IPS-18c (cell line): ENCODE data around the gene WDR44.

Experiments
- H3K4me3 ChIP-seq: 2 replicates; pipeline ENCODE4 v1.7.0; 2013; ENCODE audit warnings: low read depth, mild to moderate bottlenecking, low read length, moderate library complexity; ENCODE audit not compliant: insufficient read depth
- H3K9me3 ChIP-seq: one replicate; pipeline ENCODE4 v1.6.1; 2013; ENCODE audit warnings: mild to moderate bottlenecking, low read length, moderate library complexity; ENCODE audit not compliant: control insufficient read depth, insufficient read depth

The WDR44 gene

DNA sequence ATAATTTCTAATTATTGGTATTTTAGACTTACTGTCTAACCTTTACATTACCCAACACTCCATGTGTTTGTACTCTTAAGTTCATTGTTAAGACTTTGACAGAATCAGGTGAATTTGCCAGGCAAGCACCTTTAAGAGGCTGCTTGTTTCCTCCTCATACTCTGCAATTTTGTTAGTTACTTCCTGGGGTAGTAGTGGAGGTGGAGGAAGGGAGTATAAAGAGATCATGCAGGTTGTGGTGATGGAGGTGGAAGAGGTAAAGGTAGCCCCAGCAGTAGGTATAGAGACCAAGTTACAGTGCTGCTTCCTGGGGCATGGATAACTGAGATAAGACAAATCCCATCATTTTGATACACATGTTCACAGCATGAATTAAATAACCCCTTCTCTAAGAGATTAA is 6.7 kb downstream of the WDR44 start:
- Histone ChIP-seq H3K9me3 (no peaks in the 10 kb centered on the region), H3K4me3 (no peak overlapping the region)

GRCh38 chrX:118353081-118353850 is 7.4 kb downstream of the WDR44 start:
- H3K9me3 ChIP-seq: no peaks in the 10 kb centered on the region
- H3K4me3 ChIP-seq: no peak overlapping the region

GRCh38 chrX:118355225-118355920 is 9.5 kb downstream of the WDR44 start:
- Histone ChIP-seq H3K4me3 (no peak overlapping the region), H3K9me3 (no peaks in the 10 kb centered on the region)

GRCh38 chrX:118356154-118356701 is 10.3 kb downstream of the WDR44 start:
- no peaks in the 10 kb centered on the region for H3K9me3 ChIP-seq
- H3K4me3 ChIP-seq: no peak overlapping the region

DNA sequence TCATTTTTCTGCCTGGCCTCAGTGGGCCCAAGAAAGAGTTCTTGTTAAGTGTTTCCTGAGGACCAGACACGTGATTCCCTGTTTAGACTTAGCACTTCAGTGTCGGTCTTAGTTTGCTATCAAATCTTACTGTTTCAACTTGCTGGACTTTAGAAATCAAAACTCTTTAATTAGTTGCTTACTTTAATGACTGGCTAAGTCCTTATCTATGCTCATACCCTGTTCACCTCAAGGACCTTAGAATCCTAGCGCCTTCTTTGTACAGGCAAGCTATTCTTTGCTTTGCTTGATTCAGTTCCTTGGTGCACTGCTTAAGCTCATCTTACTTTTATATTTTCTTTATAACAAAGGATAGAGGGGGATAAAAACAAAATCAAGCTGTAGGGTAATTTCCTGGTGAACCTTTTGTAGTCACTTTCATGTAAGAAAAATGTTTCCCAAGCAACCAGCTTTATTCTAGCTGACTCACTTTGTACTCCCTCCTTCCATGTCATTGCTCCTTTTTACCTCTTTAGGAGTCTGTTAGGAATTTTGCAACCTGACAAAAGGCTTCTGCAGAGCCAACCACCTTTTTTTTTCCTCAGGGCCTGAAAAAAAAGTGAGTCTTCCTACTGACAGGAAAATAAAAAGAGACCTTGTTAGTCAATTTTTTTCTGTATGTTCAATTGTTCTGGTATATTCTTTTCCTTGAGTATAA is 14.7 kb downstream of the WDR44 start:
- Histone ChIP-seq H3K9me3 (no peaks in the 10 kb centered on the region), H3K4me3 (no peak overlapping the region)

- H3K9me3 ChIP-seq: no peaks in the 10 kb centered on the region
- H3K4me3 ChIP-seq: no peak overlapping the region
Measured at GRCh38 chrX:118364261-118364660, 18.4 kb downstream of the WDR44 start.

- no peaks in the 10 kb centered on the region for H3K9me3 ChIP-seq
- H3K4me3 ChIP-seq: no peak overlapping the region
Measured at GRCh38 chrX:118367338-118367737, 21.4 kb downstream of the WDR44 start.

GRCh38 chrX:118368398-118368797 is 22.5 kb downstream of the WDR44 start:
- H3K9me3 ChIP-seq: peaks cover 5% of the 10 kb centered on the region
- no peak overlapping the region for H3K4me3 ChIP-seq

GRCh38 chrX:118370921-118371624 is 25.2 kb downstream of the WDR44 start:
- H3K4me3 ChIP-seq: no peak overlapping the region
- peaks cover 5% of the 10 kb centered on the region for H3K9me3 ChIP-seq

GRCh38 chrX:118373538-118373937 is 27.6 kb downstream of the WDR44 start:
- no peak overlapping the region for H3K4me3 ChIP-seq
- peaks cover 5% of the 10 kb centered on the region for H3K9me3 ChIP-seq

- Histone ChIP-seq H3K9me3 (peaks cover under 1% of the 10 kb centered on the region), H3K4me3 (no peak overlapping the region)
Measured at GRCh38 chrX:118383120-118383519, 37.2 kb downstream of the WDR44 start.

DNA sequence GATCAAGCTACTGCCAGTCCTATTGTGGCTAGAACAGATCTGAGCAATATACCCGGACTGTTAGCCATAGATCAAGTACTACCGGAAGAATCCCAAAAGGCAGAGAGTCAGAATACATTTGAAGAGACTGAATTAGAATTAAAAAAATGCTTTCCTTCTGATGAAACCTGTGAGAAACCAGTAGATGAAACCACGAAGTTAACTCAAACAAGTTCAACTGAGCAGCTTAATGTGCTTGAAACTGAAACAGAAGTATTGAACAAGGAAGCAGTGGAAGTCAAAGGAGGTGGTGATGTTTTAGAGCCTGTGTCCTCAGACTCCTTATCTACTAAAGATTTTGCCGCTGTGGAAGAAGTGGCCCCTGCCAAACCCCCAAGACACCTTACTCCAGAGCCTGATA is 46.8 kb downstream of the WDR44 start:
- no peak overlapping the region for H3K4me3 ChIP-seq
- peaks cover 2% of the 10 kb centered on the region for H3K9me3 ChIP-seq

DNA sequence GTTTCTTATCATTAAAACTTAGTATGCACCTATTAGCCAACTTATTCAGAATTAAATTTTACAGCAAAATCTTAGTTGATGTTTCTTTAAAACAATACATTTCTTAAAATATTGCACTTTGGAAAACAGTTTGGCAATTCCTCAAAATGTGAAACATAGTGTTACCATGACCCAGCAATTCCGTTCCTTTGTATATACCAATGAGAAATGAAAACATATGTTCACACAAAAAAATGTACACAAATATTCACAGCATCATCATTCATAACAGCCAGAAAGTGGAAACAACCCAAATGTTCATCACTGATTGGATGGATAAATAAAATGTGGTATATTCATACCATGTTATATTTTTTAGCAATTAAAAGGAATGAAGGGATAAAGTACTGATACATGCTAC is 50.2 kb downstream of the WDR44 start:
- Histone ChIP-seq H3K9me3 (no peaks in the 10 kb centered on the region), H3K4me3 (no peak overlapping the region)

GRCh38 chrX:118418811-118419251 is 72.9 kb downstream of the WDR44 start:
- no peaks in the 10 kb centered on the region for H3K9me3 ChIP-seq

GRCh38 chrX:118420462-118420861 is 74.6 kb downstream of the WDR44 start:
- Histone ChIP-seq H3K4me3 (no peak overlapping the region), H3K9me3 (no peaks in the 10 kb centered on the region)

More at GRCh38 chrX:118418811-118419251, 72.9 kb downstream of the WDR44 start:
- no peak overlapping the region for H3K4me3 ChIP-seq

- H3K4me3 ChIP-seq: no peak overlapping the region
- H3K9me3 ChIP-seq: no peaks in the 10 kb centered on the region
Measured at GRCh38 chrX:118423558-118423957, 77.7 kb downstream of the WDR44 start.

DNA sequence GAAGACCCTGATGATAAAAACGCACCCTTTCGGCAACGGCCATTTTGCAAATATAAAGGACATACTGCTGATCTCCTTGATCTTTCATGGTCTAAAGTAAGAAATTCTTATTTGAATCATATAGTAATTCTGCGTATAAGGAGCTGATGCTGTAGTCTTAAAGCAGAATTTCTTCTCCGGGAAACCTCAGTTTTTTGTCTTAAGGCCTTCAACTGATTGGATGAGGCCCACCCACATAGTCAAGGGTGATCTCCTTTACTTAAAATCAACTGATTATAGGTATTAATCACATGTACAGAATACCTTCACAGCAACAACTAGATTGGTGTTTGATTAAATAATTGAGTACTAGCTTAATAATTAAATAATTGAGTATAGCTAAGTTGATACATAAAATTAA is 86.9 kb downstream of the WDR44 start:
- Histone ChIP-seq H3K9me3 (peaks cover 7% of the 10 kb centered on the region), H3K4me3 (no peak overlapping the region)
